Embryonic facial prominence (tissue), 1 donor: ENCODE results near the gene FGF7.
"Not testable (repeated sequence)": the region's sequence is repeated elsewhere in the genome, so short reads cannot be mapped to it uniquely, and the experiment has no call there.

Source experiments
- DNase-seq: peaks from one replicate; pipeline ENCODE4 v3.0.0-alpha.2; 2016; ENCODE audit errors: extremely low spot score

The FGF7 gene

DNA sequence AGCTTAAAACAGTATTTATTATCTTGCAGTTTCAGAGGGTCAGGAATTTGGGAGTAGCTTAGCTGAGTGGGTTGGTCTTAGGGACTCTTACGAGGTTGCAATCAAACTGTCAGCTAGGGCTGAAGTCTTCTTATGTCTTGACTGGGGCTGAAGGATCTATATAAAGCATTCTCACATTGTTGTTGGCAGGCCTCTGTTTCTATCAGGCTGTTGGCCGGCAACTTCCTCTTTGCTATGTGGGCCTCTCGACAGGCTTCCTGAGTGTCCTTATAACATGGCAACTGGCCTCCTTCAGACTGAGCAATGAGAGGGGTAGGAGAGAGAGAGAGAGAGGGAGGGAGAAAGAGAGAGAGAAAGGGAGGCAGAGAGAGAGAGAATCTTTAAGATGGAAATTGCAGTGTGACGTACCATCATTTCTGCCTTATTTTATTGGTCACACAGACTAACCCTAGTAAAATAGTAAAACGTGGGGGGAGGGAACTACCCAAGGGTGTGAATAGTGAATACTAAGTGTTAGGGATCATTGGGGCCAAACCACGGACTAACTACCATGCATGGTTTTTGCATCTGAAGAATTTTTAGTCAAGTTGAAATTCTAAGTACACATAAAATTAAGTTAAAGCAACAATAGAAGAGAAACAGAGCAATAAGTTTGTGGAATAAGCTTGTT is 16.1 kb downstream of the FGF7 start:
- DNase-seq = no peak

DNA sequence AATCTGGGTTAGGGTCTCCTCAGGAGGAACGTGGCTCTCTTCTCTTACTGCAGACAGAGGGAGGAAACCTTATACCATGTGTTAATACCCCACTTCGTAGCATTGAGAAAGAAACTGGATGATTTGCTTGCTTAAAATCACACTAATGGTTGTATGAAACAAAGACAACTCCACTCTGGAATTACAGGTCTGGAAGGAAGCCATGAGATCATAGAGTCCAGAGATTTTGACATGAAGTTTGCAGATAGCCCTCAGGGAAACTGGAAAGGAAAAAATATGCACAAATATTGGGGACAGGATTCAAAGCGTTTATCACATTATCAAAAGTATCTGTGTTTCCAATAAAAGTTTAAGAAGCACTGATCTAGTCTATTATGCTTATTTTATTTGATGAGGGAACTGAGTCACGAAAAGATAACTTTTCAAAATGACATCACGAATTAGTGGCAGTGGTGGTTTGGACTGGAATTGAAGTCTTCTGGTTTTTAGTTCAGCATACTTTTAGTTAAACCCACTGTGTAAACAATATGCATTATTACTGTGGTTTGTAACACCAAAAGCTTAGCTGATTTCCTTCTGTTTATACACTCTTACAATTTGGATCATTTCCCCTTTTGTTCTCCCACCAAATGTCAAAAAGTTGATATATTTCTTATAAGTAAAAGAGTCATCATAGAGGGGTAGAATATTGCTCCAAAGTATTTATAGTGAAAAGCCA is 16.8 kb downstream of the FGF7 start:
- DNase-seq = no peak

DNA sequence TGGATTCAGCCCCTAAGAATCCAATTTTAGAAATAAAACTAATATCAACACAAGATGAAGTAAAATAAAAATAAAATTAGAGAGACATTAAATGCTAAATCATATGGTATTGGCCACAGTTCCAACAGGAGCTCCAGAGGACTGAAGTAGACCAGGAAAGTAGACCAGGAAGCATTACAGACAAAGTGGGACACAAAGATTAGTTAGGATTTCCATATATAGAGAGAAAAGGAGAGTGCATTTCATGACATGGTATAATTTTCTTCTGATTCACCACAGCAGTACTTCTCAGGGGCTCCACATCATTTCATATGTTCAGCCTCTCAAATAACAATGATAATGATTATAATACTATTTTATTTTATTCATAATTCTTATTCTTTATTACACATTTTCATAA is 18.3 kb downstream of the FGF7 start:
- DNase-seq = no peak

DNA sequence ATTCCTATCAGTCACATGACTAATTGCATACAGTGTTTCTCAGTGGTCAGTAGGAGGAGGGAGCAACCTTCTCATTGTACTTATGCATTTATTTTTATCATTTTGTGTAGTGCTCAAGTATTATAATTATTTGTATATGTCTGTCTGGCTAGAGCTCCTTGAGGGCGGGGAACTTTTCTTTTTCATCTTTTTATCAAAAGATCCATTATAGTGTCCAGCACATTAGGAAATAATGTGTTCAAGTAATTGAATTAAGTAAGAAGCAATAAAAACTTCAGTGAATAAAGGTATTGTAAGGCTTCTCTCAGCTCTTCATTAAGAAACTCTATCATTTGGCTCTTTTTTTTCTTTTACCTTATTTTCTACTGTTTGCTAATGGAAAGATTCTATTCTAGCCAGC is 18.8 kb downstream of the FGF7 start:
- no peak for DNase-seq

DNA sequence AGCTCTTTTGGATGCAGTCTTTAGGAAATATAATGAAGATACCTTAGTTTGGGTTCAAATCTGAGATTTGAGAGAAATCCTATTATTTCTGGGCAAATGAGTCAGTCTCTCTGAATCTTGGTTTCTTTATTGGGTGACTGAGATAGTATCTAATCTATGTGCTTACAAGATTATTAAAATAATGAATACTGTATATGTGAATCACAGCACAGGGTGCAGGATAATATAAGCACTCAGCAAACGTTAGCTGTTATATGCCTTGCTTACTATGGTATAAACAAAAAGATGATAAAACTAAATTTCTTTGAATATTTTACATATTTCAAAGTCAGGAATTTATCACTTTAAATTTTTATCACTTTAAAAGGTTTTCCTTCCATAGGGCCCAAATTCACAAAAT is 29.6 kb downstream of the FGF7 start:
- DNase-seq = no peak

DNA sequence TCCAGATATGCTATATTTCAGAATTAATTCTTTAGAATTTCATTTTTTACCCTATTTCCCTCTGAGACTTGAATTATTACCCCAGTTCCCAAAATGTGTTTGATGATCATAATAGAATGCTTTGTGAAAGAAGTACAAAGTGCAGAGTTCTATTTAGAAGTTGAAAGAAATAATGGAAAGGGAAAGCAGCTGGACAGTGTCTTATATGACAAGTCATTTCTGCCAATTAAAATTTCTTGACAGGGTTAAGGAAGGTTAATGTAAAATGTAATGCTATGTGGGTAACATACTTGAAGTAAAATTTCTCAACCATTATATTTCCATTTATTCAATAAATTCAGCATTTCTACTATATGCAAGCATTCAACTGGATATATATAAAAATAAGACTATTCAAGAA is 33.1 kb downstream of the FGF7 start:
- no peak for DNase-seq

DNA sequence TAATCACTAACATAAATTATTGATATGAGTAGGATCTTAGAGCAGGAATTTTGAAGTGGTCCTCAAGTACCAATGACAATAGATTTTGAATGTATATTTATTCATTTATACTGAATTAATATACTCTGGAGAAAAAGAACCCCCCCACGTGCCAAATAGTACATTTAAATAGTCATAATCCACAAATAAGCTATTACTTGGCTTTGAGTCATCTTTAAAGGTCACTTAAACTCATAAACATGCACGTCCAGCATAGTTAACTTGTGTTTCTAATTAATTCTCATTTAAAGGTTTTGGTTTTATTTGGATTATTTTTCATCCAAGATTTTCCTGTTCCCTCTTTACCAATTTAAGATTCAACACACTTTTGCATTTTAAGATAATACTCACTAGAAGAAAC is 35.1 kb downstream of the FGF7 start:
- DNase-seq = no peak

DNA sequence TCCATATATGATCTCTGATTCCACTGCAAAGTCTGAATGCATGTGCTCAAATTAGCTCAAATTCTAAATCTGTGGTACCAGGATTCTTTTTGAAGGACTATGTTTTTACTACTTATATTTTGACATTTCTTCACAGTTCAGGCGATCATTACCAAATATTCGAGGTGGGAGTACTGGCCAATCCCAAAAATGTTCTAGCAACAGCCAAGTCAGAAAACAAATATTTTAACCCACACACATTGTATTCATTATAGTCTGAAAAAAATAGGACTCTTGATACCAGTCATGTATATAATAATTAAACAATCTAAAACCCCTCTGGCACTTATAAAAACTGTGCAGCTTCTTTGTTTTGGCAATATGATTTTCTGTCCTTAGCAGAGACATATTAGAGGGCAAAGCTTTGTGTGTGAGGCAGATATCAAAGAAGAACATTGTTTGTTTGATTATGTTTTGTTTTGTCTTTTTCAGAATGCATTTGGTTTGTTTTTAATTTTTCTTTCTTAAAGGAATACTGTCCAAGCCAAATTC is 37.4 kb downstream of the FGF7 start:
- no peak for DNase-seq

DNA sequence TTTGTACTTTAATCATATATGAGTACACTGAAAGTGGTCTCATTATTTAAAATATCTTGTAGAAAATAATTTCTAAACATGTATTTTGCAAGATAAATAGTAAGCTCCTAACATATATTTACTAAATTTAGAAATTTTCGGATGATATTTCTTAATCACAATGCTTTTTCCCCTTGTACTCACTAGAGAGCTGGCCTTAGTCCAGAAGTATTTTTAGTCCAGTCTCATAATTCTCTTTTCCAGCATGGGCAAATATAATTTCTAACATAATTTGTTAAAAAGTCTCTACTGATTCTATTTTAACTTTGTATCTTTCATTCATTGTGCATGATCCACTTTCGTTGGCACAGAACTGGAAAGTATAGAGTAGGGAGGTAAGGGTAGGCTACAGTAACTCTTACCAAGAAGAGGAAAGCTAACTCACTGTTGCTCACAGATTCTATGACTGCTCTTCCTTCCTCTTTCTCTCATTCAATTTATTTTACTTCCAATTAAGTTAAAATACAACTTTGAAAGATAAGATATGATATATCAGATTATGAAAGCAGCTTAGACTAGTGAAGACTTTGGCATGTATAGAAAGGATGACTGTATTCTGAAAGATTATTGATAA is 39.3 kb downstream of the FGF7 start:
- DNase-seq = no peak

DNA sequence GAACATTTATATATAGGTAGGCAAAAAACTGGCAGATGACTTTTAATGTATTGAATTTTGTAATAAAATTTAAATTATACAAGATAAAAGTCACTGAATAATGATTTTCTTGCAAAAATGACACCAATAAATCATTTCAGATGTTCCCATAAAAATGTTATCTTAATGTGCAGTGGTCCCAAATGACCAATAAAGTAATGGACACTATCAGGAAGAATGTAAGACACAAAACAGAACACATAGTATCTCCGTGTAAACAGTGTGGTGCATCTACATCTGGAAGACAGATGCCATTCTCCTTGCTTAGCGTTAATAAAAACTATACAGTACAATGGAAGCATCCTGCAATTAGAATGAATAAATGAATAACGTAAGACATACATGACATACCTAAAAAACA is 41.5 kb downstream of the FGF7 start:
- DNase-seq = no peak

DNA sequence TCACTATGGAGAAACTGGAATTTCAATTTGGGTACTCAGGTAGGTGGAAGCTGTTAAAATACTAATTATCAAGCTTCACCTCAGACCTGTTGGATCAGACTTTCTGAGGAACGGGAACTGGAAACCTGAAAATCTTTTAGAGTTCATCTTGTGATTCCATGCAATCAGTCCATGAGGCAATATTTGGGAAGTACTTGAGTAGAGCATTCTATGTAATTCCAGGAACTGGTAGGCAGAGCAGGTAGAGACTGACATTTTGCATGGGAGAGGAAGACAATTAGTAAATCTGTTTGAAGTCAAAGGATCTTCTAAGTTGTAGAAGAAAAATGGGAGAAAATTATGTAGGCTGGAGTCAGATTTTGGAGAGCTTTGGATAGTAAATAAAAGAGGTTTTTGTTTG is 43.1 kb downstream of the FGF7 start:
- no peak for DNase-seq

DNA sequence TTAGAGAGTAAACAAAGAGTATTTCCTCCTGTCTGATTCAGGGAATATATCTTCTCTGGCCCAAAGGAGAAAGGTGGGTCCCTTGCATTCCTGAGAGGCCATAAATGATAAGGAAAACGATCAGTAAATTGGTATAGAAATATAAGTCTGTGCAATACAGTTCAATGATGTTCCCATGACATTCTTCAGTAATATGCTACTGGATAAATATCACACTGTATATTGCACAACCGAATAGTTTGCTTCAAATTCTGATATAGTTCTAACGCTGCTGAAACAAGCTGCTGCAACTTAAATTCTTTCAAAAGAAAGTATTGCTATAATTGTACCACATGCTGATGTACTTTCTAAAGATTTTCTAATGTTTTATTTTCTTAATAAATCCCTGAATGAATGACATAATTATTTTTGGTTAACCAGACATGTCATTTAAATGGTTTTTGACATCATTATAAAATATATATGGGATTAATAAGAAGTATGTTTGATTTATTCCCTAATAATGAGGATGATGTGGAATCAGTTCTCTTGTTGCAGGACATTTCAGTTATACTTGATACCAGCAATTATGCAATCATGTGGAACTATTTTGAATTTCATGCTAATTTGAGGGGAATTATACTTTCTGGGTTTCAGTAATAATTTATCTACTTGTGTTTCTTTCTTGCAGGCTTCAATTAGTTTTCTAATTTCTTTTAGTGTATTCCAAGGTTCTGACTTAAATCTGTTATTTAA is 44.9 kb downstream of the FGF7 start:
- DNase-seq = no peak

DNA sequence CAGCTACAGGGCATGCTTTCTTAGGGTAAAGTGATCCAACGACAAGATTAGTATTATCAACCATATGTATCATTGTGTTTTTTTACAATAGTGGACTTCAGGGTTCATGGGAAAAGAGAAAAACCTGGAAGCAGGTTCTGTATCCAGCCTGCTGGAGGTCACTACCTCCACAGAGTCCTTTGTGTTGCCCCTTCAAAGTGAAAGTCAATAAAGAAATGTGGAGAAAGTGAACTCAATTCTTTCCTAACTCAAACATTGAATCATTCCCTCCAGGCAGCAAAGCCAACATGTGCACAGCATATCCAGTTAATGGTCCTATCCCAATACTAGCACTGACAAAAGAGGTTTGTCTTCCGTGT is 45.4 kb downstream of the FGF7 start:
- no peak for DNase-seq

DNA sequence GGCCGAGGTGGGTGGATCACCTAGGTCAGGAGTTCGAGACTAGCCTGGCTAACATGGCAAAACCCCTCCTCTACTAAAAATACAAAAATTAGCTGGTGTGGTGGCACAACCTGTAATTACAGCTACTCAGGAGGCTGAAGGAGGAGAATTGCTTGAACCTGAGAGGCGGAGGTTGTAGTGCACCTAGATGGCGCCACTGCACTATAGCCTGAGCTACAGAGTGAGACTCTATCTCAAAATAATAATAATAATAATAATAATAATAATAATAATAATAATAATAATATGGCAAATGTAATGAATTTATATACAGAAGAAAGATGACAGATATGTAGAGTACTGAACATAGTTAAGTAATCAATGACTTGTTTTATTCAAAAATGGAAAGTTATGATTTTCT is 48.2 kb downstream of the FGF7 start:
- DNase-seq = not testable (repeated sequence)

DNA sequence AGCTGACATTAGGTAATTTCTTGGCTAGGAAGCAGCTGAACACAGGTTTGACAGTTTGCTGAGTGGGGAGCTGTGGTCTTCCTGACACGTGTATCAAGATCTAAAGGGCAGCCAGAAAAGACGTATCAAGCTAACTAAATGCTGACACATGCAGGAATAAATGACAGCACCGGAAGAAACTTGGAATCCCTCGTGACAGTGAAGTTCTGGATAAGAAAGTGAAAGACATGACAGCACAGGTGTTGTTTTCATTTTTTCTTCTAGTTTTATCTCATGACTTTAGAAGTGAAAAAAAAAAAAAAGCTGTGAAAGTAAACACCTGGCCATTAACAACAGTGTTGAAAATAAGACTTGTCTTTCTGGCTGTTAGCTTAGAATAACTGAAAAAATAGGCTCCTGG is 48.7 kb downstream of the FGF7 start:
- DNase-seq = no peak

DNA sequence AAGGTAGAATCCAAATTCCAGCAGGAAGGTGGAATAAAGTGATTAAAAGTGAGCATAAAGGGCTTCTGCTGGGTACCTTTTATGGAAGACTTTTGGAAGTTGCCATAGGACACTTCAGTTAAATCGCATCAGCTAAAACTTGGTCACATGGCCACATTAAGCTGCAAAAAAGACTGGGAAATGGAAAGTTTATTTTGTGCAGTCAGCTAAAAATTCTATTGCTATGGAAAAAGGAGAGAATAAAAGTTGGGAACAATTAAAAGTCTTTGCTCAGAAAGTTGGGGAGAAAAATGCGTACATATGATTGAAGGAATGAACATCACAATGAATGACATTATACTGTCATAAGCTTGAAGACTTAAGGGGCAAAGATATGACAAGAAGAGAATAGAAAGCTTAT is 49.3 kb downstream of the FGF7 start:
- DNase-seq = no peak

DNA sequence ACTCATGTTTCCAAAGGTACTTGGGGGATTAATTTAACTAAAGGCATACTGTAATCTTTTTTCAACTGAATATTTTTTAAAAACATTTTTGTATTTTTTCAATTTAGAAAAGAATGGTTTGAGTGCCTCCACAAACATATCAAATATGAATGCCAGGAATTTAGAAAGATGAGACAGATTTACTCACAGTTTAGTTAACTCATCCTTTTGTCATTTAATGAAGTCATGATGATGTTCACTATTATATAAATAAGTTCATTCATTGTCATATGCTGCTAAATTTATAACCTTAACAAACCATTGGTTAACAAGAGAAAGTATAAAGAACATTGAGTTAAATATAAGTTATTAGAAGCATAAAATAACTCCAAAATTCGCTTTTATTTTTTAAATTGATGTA is 50.0 kb downstream of the FGF7 start:
- no peak for DNase-seq

DNA sequence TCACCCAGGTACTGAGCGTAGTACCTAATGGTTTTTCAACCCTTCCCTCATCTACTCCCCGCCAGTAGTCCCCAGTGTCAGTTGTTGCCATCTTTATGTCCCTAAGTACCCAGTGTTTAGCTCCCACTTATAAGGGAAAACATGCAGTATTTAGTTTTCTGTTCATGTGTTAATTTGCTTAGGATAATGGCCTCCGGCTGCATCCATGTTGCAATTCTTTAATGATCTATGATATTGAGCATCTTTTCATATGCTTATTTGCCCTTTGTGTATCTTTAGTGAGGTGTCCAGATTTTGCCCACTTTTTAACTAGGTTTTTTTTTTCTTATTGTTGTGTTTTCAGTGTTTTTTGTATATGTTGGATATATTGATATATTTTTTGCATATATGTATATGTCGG is 55.0 kb downstream of the FGF7 start:
- not testable (repeated sequence) for DNase-seq

DNA sequence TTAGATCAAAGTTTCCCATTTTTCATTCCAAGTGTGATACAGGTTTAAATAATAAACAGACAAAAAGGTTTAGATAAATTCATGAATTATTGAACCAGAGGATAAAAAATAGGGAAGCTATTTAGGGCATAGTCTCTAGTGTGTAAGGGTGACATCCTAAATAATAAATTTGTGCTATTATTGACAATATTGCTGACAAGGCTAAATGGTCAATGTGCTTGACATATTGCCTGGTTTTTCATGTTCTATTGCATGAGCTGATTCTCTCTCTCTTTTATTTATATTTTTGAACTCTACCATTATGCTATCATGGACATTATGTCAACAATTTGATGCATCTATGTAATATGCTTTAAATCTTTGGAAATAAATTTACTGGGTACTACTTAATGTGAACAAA is 55.9 kb downstream of the FGF7 start:
- DNase-seq = not testable (repeated sequence)

DNA sequence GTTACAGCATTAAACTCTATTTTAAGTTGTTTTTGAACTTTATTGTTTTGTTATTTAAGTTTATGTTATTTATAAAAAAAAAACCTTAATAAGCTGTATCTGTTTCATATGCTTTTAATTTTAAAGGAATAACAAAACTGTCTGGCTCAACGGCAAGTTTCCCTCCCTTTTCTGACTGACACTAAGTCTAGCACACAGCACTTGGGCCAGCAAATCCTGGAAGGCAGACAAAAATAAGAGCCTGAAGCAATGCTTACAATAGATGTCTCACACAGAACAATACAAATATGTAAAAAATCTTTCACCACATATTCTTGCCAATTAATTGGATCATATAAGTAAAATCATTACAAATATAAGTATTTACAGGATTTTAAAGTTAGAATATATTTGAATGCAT is 62.4 kb downstream of the FGF7 start:
- DNase-seq = not testable (repeated sequence)

DNA sequence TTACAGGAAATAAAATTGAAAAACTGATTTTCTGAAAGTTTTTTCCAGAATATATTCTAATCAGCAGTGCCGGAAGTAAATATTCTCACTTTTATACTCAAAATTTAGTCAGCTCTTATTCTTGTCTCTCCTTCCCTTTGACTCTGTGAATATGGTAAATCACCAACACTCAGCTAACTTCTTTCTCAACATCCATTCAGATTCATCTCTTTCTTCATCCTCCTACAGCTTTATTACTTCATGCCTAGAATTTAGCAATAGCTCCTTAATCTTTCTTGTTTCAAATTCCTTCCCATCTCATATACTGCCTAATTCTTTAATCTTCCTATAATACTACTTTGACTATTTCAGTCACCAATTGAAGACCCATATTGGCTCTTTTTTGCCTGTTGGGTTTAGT is 67.9 kb downstream of the FGF7 start:
- DNase-seq = no peak

DNA sequence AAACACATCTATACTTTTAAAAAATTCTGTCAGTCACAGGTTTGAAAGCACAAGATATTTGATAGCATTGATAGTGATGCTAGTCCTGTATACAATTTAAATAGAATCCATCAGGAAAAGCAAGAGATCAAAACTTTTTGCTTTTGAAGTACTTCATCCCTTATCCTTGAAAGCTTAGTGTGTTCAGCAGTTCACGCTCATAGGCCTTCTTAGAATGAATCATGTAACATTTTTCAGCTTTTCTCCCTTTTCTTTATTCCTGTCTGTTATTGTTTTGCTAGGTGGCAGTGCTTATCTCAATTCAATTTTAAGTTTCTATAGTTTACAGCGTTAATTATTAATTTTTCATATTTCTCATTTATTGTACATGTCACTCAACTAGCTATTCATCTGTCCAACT is 69.1 kb downstream of the FGF7 start:
- no peak for DNase-seq

DNA sequence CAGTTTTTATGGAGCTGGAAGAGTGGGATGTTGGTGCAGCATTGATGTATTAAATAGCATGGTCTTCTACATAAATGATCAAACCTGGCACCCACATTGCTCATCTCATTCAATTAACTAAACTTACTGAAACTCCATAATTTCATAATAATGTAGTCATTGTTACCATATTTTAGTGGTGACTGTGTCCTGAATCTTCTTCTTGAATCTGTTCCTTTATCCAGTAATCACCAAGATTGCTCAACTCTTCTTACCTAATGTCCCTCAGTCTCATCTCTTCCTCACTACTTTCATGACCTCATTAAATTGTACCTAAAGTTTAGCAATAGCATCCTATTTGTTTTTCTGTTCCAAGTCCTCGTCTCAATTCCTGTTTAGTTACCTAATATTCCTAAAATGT is 69.8 kb downstream of the FGF7 start:
- no peak for DNase-seq
